GM20431 (cell line): ENCODE measurements around the gene TOX2.

Experiments
- in situ Hi-C: fragments of 300-500 bp; cut with MseI, MboI; formaldehyde crosslinking; loops from one replicate; pipeline ENCODE4 v1.15.0; 2020; ENCODE audit warnings: low sequenced_read_pairs; ENCODE audit not compliant: unreplicated experiment

The TOX2 gene

DNA sequence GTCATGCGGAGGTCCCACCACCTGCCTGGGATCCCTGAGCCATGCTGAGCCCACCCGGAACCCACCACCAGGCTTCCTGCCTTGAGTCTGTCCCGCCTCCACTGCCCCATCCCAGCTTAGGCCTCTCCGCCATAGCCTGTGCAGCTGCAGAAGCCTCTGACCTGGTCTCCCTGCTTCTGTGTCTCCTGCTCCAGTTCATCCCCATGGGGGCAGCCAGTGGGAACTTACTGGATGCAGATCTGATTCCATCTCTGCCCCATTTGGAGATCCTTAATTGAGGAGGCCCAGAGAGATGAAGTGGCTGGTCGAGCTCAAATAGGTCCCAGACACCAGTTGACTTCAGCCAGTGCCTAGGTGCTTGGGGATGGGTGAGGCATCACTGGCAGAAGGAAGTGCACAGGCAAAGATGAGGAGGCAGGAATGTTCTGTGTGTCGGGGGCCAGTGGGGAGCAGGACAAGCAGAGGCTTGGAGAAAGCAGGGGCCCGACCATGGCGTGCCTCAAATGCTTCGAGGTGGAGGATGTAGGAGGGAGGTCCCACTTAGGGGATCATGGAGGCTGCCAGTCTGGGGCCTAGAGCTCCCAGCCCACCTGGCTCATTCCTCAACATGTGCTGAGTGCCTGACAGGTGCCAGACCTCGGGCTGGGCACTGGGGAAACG is 112.8 kb downstream of the TOX2 start:
- in situ Hi-C loops = no loop called here

DNA sequence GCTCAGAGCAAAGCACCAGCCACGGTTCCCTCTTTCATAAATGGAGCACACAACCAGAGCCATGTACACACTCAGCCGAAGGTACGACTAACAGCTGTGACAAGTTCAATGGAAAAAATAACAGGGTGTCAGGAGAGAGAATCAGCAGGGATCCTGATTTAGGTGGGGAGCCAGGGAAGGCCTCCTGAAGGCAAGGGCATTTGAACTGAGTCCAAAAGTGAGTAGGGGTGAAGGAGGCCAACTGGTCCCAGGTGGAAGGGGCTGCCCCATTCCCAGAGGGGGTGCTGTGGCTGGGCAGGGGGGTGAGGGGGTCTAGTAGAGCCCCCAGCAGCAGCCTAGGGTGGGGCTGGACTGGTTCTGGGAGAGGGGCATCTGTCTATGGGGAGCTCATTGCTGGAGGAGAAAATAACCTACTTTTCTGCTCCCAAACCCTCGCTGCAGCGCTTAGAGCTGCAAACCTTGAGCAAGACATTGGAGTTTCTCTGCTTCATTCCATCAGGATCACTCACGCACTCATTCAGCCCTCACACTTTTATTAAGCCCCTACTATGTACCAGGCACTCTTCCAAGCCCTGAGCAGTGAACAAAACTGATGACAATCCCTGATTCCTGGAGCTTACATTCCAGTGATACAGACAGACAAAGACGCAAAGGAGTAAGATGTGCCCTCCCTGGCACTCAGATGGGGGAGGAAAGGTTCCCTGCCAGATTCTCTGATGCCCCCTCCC is 113.5 kb downstream of the TOX2 start:
- in situ Hi-C loops = no loop called here

DNA sequence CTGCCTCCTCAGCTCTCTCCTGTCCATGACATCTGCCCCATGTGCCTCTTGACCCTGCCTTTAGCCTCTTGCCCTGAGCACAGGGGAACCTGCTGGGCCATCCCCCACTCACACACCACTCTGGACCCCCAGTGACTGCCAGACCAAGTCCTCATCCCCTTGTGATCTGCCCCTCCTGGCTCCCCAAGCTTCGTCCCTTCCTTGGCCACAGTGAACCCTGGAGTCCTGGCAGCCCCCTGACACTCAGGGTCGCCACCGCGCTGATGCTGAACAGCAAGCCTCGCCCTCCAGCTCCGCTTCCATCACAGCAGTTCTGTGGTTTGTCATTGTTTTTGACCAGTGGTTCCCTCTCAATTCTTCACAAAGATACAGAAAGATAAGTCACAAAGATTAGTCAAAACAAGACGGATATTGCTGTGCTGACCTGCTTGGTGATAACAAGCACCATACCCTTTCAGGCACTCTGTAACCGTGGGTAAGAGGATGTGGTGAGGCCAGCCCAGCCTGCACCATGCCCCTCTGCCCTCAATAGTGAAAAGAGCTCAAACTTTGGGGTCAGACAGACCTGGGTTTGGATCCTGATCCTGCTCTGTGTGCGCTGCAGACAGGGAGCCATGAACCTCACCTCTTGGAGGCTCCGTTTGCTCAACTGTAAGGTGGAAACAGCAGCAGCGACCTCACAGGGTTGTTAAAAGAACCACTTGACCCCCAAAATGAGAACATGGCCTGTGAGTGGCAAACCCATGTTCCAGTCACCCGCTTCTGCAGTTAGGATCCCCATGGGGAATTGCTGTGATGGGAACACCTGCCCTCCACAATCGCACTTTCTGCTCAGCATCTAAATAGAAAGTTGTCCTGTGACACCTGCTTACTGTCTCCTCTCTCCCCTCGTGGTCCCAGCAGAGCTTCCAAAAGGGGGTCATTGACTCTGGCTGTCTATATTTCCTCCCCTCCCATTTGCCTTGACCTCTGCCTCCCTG is 114.5 kb downstream of the TOX2 start:
- in situ Hi-C loops = no loop called here

DNA sequence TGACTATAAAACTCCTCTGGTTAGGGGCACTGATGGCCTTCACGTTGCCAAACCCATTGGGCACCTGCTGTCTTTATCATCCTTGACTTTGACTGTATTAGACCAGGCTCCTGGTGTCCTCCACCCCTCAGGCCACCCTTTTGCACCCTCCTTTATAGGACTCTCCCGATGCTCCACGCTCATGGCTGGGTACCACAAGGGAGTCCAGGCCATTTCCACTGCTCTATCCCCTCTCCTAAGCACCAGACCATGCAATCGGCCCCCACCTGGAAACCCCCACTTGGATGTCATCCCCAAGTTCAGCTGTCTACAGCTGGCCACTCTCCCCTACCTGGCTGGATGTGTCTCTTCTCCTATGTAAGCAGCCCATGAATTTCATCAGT is 115.2 kb downstream of the TOX2 start:
- in situ Hi-C loops = no loop called here

DNA sequence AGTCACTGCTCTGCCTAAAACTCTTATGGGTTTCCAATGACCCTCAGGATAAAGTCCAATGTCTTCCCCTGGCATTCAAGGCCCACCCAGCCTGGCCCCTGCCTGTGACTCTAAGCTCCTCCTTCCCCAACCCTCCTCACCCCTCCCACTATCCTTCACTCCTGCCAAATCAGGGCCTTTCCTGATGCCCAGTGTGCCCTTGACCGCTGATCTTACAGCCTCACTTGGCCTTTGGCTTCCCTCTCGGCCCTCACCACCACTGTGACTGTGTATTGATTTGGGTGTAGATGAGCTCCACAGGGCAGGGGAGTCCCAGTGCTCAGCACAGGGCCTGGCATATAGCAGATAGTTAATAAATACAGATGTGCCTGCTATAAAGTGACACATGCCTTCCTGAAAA is 115.7 kb downstream of the TOX2 start:
- in situ Hi-C loops = no loop called here

DNA sequence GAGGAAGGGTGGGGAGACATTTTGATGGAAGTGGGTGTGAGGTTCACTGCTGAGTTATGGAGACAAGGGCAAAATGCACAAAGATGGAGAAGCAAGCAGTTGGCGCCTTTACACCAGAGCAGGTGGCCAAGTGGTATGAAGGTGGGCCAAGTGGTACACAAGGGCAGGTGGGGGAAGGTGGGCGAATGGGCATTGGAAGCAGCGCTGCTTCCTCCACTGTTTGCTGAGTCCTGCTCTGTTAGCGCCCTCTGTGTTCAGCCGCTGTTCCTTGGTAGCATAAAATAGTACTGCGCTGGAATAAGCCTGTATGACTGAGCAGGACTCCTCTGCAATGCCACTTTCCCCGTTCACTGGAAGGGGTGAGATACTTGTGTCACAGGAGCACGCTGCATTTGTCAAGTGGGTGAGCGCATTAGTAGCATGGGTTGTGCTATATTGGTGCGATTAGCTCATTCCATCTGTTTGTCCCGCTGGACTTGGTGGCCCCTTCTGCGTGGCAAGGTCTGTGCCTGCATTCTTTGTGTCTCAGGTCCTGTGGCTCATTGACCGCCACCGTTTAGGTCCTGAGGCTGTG is 116.4 kb downstream of the TOX2 start:
- in situ Hi-C loops = no loop called here

DNA sequence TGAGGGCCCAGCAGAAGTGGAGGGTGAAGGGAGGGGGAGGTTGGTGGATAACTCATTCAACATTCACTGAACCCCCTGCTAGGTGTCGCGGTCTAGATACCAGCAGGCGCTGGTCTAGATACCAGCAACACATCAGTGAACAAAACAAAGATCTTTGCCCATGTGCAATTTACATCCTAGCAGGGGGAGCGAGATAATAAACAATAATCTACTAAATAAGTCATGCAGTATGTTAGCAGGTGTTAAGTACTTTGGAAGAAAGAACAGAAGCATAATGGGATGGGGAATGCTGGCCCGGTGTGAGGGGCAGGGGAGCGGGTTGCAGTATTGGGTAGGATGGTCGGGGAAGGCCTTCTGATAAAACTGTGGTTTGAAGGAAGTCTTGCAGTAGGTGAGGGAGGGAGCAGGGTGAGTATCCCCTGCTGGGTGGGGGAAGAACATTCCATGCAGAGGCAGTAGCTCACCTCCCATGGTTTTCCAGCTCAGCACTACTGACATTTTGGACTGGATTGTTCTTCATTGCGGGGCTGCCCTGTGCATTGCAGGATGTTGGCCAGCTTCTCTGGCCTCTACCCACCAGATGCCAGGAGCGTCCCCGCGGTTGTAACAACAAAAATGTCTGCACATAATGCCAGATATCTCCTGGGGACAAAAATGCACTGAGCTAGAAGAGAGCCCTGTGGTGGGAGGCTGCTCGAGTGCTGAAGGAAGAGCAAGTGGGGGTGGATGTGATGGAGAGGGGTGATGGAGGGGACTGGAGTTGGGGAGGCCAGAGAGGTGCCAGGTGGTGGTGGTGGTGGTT is 117.3 kb downstream of the TOX2 start:
- in situ Hi-C loops = no loop called here

DNA sequence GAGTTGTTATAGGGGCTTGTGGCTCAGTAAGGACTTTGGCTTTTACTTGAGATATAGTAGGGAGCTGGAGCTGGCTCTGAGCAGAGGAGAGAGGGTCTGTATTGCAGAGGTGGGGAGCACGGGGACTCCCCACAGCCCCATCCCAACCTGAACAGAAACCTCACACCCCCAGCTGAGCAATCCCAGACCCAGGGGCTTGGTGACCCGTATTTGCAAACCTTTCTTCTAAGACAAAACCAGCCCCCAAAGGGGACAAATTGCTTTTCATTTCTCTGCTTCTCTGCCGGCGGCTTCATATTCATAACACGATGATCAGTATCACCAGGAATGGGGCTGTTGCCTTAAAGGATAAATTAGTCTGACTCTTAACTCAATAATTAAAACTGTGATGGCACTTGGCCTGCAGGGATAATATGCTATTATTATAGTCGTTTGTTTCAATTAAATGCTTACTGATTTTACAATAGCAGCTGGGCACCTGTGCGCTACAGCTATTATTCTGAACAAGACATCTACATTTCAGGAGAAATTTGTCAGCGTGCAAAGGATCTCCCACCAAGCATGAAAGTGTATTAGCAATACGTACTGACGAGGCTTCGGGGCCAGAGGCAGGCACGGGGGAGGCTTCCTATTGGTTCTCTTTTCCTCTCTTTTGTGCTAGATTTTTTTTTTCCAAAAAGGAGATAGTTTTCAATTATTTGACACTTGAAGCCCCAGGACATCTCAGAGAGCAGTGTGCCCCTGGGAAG is 118.1 kb downstream of the TOX2 start:
- in situ Hi-C loops = no loop called here

DNA sequence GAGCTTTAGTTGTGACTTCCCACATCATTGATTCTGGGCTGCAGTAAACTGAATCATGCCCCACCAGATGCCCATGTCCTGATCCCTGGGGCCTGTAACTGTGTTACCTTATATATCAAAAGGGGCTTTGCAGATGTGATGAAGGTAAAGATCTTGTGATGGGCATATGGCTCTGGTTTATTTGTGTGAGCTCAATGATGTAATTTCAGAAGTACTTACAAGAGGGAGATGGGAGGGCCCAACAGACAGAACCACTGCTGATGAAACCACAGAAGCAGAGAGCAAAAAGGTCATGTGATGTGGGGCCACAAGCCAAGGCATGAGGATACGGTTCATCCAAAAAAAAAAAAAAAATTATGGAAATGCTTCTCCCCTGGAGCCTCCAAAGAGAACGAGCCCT is 118.7 kb downstream of the TOX2 start:
- in situ Hi-C loops = no loop called here

DNA sequence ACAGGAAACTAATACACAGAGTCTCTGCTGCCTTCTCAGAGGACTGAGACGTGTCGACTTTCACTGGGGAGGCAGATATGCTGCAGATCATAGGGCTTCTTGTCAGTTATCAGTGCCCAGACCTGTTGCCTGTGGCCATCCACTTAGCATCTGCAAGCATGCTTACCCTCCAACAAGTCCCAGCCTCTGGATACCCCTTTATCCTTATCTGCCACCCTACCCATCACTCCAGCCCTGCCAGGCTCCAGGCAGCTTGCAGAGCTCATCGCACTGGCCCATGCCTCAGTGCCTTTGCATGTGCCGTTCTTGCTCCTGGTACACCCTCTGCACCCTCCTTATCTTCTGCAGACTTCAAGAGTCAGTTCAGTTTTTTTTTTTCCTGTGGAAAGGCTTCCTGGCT is 119.2 kb downstream of the TOX2 start:
- in situ Hi-C loops = no loop called here

DNA sequence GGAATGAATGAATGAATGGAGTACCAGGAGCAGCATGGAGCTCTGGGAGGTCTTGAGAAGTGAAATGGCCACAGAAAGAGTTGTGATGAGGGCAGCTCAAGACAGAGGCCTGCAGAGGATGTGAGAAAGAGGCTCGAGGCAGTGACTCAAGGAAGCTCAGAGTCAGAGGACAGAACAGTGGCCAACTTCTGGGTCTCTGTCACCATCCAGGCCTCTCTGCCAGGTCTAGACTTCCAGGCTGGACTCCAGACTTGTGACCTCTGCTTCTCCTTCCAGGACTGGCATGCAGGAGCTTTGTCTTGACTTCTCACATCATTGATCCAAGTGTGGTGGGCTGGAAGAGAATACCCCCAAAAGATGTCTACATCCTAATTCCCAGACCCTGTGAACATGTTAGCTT is 119.8 kb downstream of the TOX2 start:
- in situ Hi-C loops = no loop called here

DNA sequence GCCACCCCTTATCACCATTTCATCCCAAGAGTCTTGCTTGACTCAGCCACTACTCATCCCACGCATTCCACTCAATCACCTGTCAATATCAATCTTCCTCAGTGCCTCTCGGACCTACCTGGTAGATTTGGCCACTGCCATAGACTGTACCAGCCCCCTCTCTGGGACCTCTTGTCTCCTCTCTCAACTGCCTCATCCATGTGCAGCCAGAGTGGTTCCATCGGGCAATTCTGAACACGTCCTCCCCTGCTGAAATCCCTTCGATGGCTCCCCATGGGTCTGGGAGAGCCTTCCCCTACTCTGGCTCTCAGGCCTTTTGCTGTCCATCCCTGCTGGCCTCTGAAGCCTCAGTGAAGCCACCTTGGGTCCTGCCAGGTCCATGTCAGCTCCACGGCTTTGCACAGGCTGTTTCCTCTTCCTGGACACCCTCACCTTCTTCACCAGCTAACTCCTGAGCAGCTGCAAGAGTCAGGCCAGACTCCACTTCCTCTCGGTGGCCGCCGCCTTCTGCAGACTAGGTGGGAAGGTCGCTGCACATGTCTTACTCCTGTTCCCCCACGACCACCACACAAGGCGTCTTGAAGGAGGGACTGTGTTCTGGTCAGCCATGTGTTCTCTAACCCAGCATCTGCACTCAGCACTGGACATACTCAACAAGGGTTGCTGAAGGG is 120.4 kb downstream of the TOX2 start:
- in situ Hi-C loops = no loop called here

DNA sequence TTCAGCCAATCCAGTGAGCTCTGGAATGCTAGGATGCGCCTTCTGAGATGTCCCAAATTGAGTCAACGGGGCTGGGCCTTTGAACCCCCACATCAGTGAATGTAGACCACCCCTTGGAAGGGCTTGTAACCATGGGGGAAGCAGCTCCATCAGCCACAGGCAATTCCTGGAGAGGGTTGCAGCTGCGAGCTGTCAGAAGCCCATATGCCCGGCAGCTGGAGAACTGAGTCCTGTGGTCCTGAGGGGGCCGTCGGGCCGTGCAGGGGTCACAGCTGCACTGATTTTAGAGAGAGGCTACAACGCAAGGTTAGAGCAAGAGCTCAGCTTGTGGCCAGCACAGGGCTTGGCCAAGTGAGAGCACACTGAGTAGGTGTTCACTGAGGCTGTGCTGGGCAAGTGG is 121.3 kb downstream of the TOX2 start:
- in situ Hi-C loops = no loop called here

DNA sequence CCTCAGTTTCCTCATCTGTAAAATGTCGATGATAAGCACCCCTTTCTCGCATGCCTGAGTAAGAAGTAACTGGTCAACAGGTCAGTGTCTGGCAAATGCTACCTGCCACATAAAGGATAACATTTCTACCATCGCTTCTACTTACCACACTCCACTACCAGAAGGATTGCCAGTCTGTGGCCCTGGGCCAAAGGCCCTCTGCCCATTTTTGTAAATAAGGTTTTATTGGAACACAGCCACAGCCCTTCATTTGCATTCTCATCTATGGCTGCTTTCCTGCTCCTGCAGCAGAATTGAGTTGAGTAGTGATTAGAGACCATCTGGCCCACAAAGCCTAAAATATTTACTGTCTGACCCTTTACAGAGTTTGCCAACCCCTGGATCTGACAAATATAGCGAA is 121.8 kb downstream of the TOX2 start:
- in situ Hi-C loops = no loop called here

DNA sequence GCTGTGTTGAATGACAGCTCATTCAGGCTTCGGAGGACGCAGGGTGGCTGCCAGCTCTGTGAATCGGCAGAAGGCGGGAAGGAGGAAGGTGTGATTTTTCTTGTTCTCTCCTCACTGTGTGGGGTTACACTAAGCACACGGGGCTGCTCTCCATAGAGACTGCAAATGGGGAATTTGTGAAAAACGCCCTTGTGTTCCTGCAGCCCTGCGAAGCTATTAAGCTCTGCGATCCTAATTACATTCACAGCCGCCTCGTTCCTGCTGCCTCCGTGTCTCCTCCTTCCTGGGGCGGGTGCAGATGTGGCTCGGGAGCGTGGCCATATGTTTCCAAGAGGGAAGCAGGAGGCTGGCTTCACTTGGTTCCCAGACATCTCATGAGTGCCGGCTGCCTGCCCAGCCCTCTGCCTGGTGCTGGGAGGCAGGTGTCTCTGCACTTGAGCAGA is 124.0 kb downstream of the TOX2 start:
- in situ Hi-C loops = no loop called here

DNA sequence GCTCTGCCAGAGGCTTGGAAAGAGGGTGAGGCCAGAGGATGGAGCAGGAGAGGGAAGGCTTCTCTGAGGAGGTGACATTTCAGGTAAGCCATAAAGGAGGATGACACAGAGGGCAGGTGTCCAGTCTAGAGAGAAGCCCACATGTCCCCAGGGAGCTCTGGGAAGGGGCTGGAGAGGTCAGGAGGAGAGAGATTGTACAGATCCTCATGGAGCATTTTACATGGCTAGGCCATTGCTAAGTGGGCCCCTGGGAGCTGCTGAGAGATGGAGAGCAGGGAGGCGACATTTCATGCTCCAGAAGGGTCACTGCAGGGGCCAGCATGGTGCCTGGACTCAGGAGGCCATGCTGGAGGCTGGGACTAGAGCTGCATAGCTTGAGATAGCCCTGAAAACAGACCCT is 124.5 kb downstream of the TOX2 start:
- in situ Hi-C loops = no loop called here

DNA sequence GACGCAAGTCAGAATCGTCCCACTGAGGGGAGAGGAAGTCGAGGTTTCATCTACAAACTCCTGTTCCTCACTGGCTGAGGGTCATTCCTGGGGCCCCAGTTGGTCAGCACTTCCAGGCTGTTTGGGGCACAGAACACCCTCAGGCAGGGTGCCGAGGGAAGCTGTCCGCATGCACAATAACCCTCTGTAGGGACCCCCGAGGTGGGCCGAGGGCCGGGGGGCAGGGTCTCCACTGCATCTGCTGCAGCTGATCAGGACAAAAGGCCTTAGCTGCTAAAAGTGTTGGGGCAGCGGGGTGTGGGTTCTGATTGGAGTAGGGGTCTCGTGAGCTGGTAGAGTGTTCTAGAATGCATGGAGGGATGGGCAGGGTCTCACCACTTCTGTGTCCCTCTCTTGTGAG is 125.1 kb downstream of the TOX2 start:
- in situ Hi-C loops = no loop called here

DNA sequence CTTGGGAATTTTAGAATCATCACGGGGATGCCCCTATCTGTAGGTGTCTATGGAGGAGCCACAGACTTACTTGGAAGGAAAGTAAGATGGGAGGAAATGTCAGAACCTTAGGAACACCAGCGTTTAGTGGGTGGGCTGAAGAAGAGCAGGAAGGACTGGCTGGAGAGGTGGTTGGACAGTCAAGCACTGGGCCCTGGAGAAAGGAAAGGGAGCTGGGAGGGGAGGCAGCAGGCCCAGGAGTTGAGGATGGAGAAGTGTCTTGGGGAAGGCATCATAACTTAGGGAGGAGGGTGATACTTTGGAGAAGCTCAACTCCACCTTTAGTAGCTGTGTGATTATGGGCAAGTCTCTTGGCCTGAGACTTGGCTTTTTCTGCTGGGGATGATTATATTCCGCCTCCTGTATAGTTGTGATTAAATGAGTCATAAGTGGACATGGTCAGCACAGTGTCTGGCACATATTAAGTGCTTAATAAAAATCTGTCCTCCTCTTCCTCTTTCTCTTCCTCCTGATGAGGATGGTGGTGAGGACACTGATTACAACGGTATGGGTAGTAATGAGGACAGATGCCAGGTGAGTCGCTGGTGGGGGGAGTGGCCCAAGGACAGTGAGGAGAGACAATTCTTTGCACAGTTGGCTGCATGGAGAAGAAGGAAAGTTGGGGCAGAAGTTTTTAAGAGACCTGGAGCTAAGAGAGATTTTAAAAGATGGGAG is 125.7 kb downstream of the TOX2 start:
- in situ Hi-C loops = no loop called here
